B cell (primary cell): ENCODE measurements around the gene PLCB1. TPM values are rescaled to one million over a fixed set of nuclear protein-coding genes. Genes with fewer than 3 reads are reported as not detected.

Experiments
- ATAC-seq: fragments of 200-7000 bp; cut with Tn5 transposase; one replicate; pipeline ENCODE4 v1.10.0; 2021; ENCODE audit warnings: low read depth, mild to moderate bottlenecking, moderate number of reproducible peaks, moderate library complexity
- CTCF ChIA-PET: fragments of 350-600 bp; sonication (Branson Sonifier 250); formaldehyde crosslinking; loops from one replicate; lab custom pipeline; 2021; ENCODE audit warnings: antibody characterized with exemption, inconsistent platforms; lab: Charles Lee
- POLR2A ChIA-PET: fragments of 350-600 bp; sonication (Branson Sonifier 250); formaldehyde crosslinking; loops from one replicate; lab custom pipeline; 2021; ENCODE audit warnings: antibody characterized with exemption; lab: Charles Lee
- DNase-seq: peaks from one replicate; pipeline ENCODE4 v3.0.0; 2013
- H2AFZ ChIP-seq: 2 replicates; pipeline ENCODE4 v1.6.1; 2012; ENCODE audit warnings: mild to moderate bottlenecking, low read depth, low read length; ENCODE audit not compliant: insufficient read depth, poor library complexity, severe bottlenecking
- H3K27ac ChIP-seq, 2 donors: 1 replicate in 1 of 2; 2 replicates in 1 of 2; pipeline ENCODE4 v1.5.1; 2012 to 2013; ENCODE audit warnings: low read length in 2 of 2, mild to moderate bottlenecking in 2 of 2, moderate library complexity in 1 of 2
- H3K27me3 ChIP-seq, 4 experiments: fragments of 200-600 bp in 1 of 4; sonication (generic) in 1 of 4; replicated peaks in 1 of 4; 1 replicate in 2 of 4; 2 replicates in 2 of 4; pipeline versions ENCODE4 v1.6.1 to v1.7.0; 2013 to 2016; ENCODE audit warnings: low read length in 3 of 4, mild to moderate bottlenecking in 2 of 4, mixed read lengths in 1 of 4, moderate library complexity in 1 of 4; ENCODE audit not compliant: insufficient read depth in 4 of 4, control insufficient read depth in 3 of 4; ENCODE audit errors: control extremely low read depth in 1 of 4
- H3K36me3 ChIP-seq, 2 experiments: replicated peaks in 1 of 2; 1 replicate in 1 of 2; 2 replicates in 1 of 2; pipeline versions ENCODE4 v1.6.1 to v1.7.1; 2013; ENCODE audit warnings: low read length in 1 of 2; ENCODE audit not compliant: insufficient read depth in 2 of 2, control insufficient read depth in 1 of 2; ENCODE audit errors: control extremely low read depth in 1 of 2, extremely low read depth in 1 of 2
- H3K4me1 ChIP-seq, 2 donors: fragments of 200-600 bp in 1 of 2; sonication (generic) in 1 of 2; 1 replicate in 1 of 2; 2 replicates in 1 of 2; pipeline versions ENCODE4 v1.5.1 to v1.6.1; 2013 to 2017; ENCODE audit warnings: low read length in 2 of 2; ENCODE audit not compliant: control insufficient read depth in 2 of 2, insufficient read depth in 2 of 2
- H3K4me2 ChIP-seq: replicated peaks from 2 replicates; pipeline ENCODE3; 2012; ENCODE audit warnings: mild to moderate bottlenecking, low read depth, low read length; ENCODE audit not compliant: poor library complexity, severe bottlenecking
- H3K4me3 ChIP-seq, 5 experiments: fragments of 200-600 bp in 1 of 5; sonication (generic) in 1 of 5; 1 replicate in 3 of 5; 2 replicates in 2 of 5; pipeline versions ENCODE4 v1.5.1 to v1.7.0; 2011 to 2016; ENCODE audit warnings: low read length in 4 of 5, mild to moderate bottlenecking in 4 of 5, low read depth in 2 of 5, control low read depth in 1 of 5, moderate library complexity in 1 of 5; ENCODE audit not compliant: insufficient read depth in 1 of 5; ENCODE audit errors: control extremely low read depth in 1 of 5, extremely low read depth in 1 of 5
- H3K79me2 ChIP-seq: fragments of 200-600 bp; sonication (generic); one replicate; pipeline ENCODE4 v1.6.0; 2016; ENCODE audit warnings: low read length; ENCODE audit not compliant: control insufficient read depth, insufficient read depth
- H3K9ac ChIP-seq: fragments of 200-600 bp; sonication (generic); 2 replicates; pipeline ENCODE4 v1.6.1; 2017; ENCODE audit warnings: mild to moderate bottlenecking, low read length, moderate library complexity
- H3K9me3 ChIP-seq, 3 donors: one replicate each; pipeline versions ENCODE4 v1.6.1 to v1.7.1; 2013; ENCODE audit warnings: low read length in 2 of 3; ENCODE audit not compliant: control insufficient read depth in 2 of 3, insufficient read depth in 1 of 3; ENCODE audit errors: control extremely low read depth in 1 of 3
- H4K20me1 ChIP-seq: 2 replicates; pipeline ENCODE4 v1.6.0; 2012; ENCODE audit warnings: mild to moderate bottlenecking, low read length; ENCODE audit not compliant: insufficient read depth, control insufficient read depth, poor library complexity, severe bottlenecking
- H3K27ac Mint-ChIP-seq: one replicate; pipeline ENCODE4 v1.8.0; 2021; ENCODE audit warnings: mixed read lengths
- H3K27me3 Mint-ChIP-seq: one replicate; pipeline ENCODE4 v1.8.0; 2021; ENCODE audit warnings: mixed read lengths
- H3K4me1 Mint-ChIP-seq: one replicate; pipeline ENCODE4 v1.8.0; 2021; ENCODE audit warnings: mixed read lengths
- H3K4me3 Mint-ChIP-seq: one replicate; pipeline ENCODE4 v1.8.0; 2021; ENCODE audit warnings: mixed read lengths
- H3K9me3 Mint-ChIP-seq: one replicate; pipeline ENCODE4 v1.8.0; 2022; ENCODE audit warnings: mixed read lengths; ENCODE audit not compliant: insufficient read depth
- CTCF ChIP-seq: fragments of 200-600 bp; IDR thresholded peaks from one replicate; pipeline ENCODE4 v1.8.0; 2022; ENCODE audit warnings: antibody characterized with exemption, mild to moderate bottlenecking
- EZH2 ChIP-seq: IDR thresholded peaks from 2 replicates; pipeline ENCODE4 v1.6.1; 2012; ENCODE audit warnings: borderline replicate concordance, low read depth, mild to moderate bottlenecking, moderate library complexity, low read length; ENCODE audit not compliant: insufficient read depth, poor library complexity, severe bottlenecking
- WGBS: methylation state at CpG from one replicate; pipeline ENCODE4 v1.1.5; 2013; ENCODE audit warnings: missing lambda C conversion rate; ENCODE audit not compliant: insufficient coverage; 5-methylcytosine and 5-hydroxymethylcytosine counted together
- intact Hi-C: fragments of 100-400 bp; cut with micrococcal nuclease; formaldehyde crosslinking; loops from one replicate; pipeline ENCODE4 v1.10.0; 2022
- polyA plus RNA-seq: library from polyadenylated mRNA; depleted of rRNA; stranded (reverse); fragments of >200 nt; gene quantifications from 2 replicates; pipeline ENCODE4 v1.2.3, GENCODE V29; 2012
- total RNA-seq, 2 donors: library from RNA; stranded (reverse); fragments of 120-200 nt in 1 of 2; gene quantifications; 1 replicate in 1 of 2; 2 replicates in 1 of 2; pipeline versions ENCODE4 v1.2.3 to v1.2.4, GENCODE V29; 2013 to 2022

The PLCB1 gene
- total and polyA plus RNA-seq, 2 donors (not counting 1 experiment from before 2014, with no cell fraction given) = 0.18 to 0.47 TPM

- ChIA-PET POLR2A (no interaction called here), CTCF (interaction anchor here (0.5 kb wide), 1 partner anchor 105 kb away, joined by 3 read pairs; no protein-coding TSS in a partner anchor)
- no peak for TF ChIP-seq EZH2
- no peak for TF ChIP-seq CTCF
- Histone ChIP-seq H3K27me3 (no peaks in the 10 kb centered on the region), H3K9me3 (no peaks in the 10 kb centered on the region), H3K36me3 (no peaks in the 10 kb centered on the region), H3K9ac (no peak overlapping the region), H3K79me2 (no peaks in the 10 kb centered on the region), H4K20me1 (no peaks in the 10 kb centered on the region), H3K4me1 (no peaks in the 10 kb centered on the region), H3K4me3 (no peak overlapping the region), H2AFZ (no peak overlapping the region), H3K4me2 (no peak overlapping the region), H3K27ac (no peak overlapping the region)
- DNase-seq (no peak), ATAC-seq (no peak)
- H3K9me3 Mint-ChIP-seq = no peaks in the 10 kb centered on the region
- H3K27ac Mint-ChIP-seq = no peak overlapping the region
- intact Hi-C loops = no loop called here
- H3K4me3 Mint-ChIP-seq = no peak overlapping the region
- 100% methylated on average over 1 of the region's 2 CpGs for WGBS
- no peaks in the 10 kb centered on the region for H3K27me3 Mint-ChIP-seq
- no peaks in the 10 kb centered on the region for H3K4me1 Mint-ChIP-seq
Observed at GRCh38 chr20:8654486-8654885, 522.4 kb downstream of the PLCB1 start.

GRCh38 chr20:8656335-8656734 is 524.3 kb downstream of the PLCB1 start:
- H4K20me1 ChIP-seq = no peaks in the 10 kb centered on the region
- no peak overlapping the region for H3K4me3 ChIP-seq
- no peak overlapping the region for H2AFZ ChIP-seq
- H3K9me3 ChIP-seq = no peaks in the 10 kb centered on the region
- DNase-seq (no peak), ATAC-seq (no peak)
- H3K79me2 ChIP-seq = no peaks in the 10 kb centered on the region
- no peaks in the 10 kb centered on the region for H3K4me1 ChIP-seq
- intact Hi-C loops = no loop called here
- ChIA-PET CTCF (no interaction called here), POLR2A (no interaction called here)
- no peak overlapping the region for H3K4me2 ChIP-seq
- H3K9me3 Mint-ChIP-seq = no peaks in the 10 kb centered on the region
- H3K27ac ChIP-seq = no peak overlapping the region
- no peak overlapping the region for H3K27ac Mint-ChIP-seq
- no peak for TF ChIP-seq EZH2
- TF ChIP-seq CTCF = no peak
- WGBS = 80% methylated on average over 1 of the region's 1 CpG
- no peak overlapping the region for H3K4me3 Mint-ChIP-seq
- no peaks in the 10 kb centered on the region for H3K27me3 ChIP-seq
- H3K4me1 Mint-ChIP-seq = no peaks in the 10 kb centered on the region
- H3K9ac ChIP-seq = no peak overlapping the region
- H3K27me3 Mint-ChIP-seq = no peaks in the 10 kb centered on the region
- H3K36me3 ChIP-seq = no peaks in the 10 kb centered on the region
